ENCODE measurements around the gene FLOT1. TPM values are rescaled to one million over a fixed set of nuclear protein-coding genes. Genes with fewer than 3 reads are reported as not detected.

The FLOT1 gene
- total RNA-seq, 1 experiment from 2014 or later = 243 TPM

GRCh38 chr6:30763155-30763617, 20.7 kb upstream of the FLOT1 start:
- peaks cover 53% of the 10 kb centered on the region for H3K4me1 Mint-ChIP-seq (ENCODE audit: low read depth, unreplicated experiment)
- no peaks in the 10 kb centered on the region for H3K27me3 Mint-ChIP-seq (ENCODE audit: unreplicated experiment)
- peaks cover 17% of the 10 kb centered on the region for H3K36me3 Mint-ChIP-seq (ENCODE audit: insufficient read depth, unreplicated experiment)
- peak overlapping the region; percentile 88 for H3K27ac Mint-ChIP-seq (ENCODE audit: unreplicated experiment)
- BruUV-seq (replicated peaks) = no TSS peak
- CTCF ChIA-PET = interaction anchor here (1.2 to 2.3 kb wide), 4 partner anchors 11 to 58 kb away, joined by 6 to 36 read pairs (median 26); no protein-coding TSS in a partner anchor
- no peak for DNase-seq
- peaks cover 5% of the 10 kb centered on the region for H3K9me3 Mint-ChIP-seq (ENCODE audit: low read depth, unreplicated experiment)
- intact Hi-C loops (cut with micrococcal nuclease; ENCODE audit: unreplicated experiment) = loop anchor here (1.0 kb wide), 1 partner anchor 11 kb away; no protein-coding TSS in a partner anchor
- peak overlapping the region; percentile 27 for H3K4me3 Mint-ChIP-seq (ENCODE audit: low read depth, unreplicated experiment)
- no peak for TF ChIP-seq CTCF (IDR thresholded peaks at IDR 0.05; ENCODE audit: unreplicated experiment)

- CTCF ChIA-PET = interaction anchor here (0.9 kb wide), 1 partner anchor 484 kb away, joined by 3 read pairs; no protein-coding TSS in a partner anchor
- intact Hi-C loops (cut with micrococcal nuclease; ENCODE audit: unreplicated experiment) = no loop called here
Measured at GRCh38 chr6:30761791-30762429, 19.4 kb upstream of the FLOT1 start.

GRCh38 chr6:30760549-30760948, 18.1 kb upstream of the FLOT1 start:
- intact Hi-C loops (cut with micrococcal nuclease; ENCODE audit: unreplicated experiment) = no loop called here
- TF ChIP-seq CTCF (IDR thresholded peaks at IDR 0.05; ENCODE audit: unreplicated experiment) = no peak
- Mint-ChIP-seq H3K9me3 (ENCODE audit: low read depth, unreplicated experiment) (peaks cover 5% of the 10 kb centered on the region), H3K4me1 (ENCODE audit: low read depth, unreplicated experiment) (peaks cover 47% of the 10 kb centered on the region), H3K36me3 (ENCODE audit: insufficient read depth, unreplicated experiment) (peaks cover 28% of the 10 kb centered on the region), H3K27me3 (ENCODE audit: unreplicated experiment) (no peaks in the 10 kb centered on the region), H3K4me3 (ENCODE audit: low read depth, unreplicated experiment) (no peak overlapping the region), H3K27ac (ENCODE audit: unreplicated experiment) (peak overlapping the region; percentile 60)
- no TSS peak for BruUV-seq (replicated peaks)
- DNase-seq = no peak
- CTCF ChIA-PET = interaction anchor here (0.7 kb wide), 1 partner anchor 20 kb away, joined by 3 read pairs; no protein-coding TSS in a partner anchor

More at GRCh38 chr6:30761791-30762429, 19.4 kb upstream of the FLOT1 start:
- peaks cover 26% of the 10 kb centered on the region for H3K36me3 Mint-ChIP-seq (ENCODE audit: insufficient read depth, unreplicated experiment)
- peak overlapping the region; percentile 60 for H3K27ac Mint-ChIP-seq (ENCODE audit: unreplicated experiment)
- H3K27me3 Mint-ChIP-seq (ENCODE audit: unreplicated experiment) = no peaks in the 10 kb centered on the region
- DNase-seq = no peak
- BruUV-seq (replicated peaks) = no TSS peak
- peaks cover 5% of the 10 kb centered on the region for H3K9me3 Mint-ChIP-seq (ENCODE audit: low read depth, unreplicated experiment)
- H3K4me3 Mint-ChIP-seq (ENCODE audit: low read depth, unreplicated experiment) = no peak overlapping the region
- H3K4me1 Mint-ChIP-seq (ENCODE audit: low read depth, unreplicated experiment) = peaks cover 55% of the 10 kb centered on the region
- no peak for TF ChIP-seq CTCF (IDR thresholded peaks at IDR 0.05; ENCODE audit: unreplicated experiment)

GRCh38 chr6:30759575-30760239, 17.2 kb upstream of the FLOT1 start:
- Mint-ChIP-seq H3K27ac (ENCODE audit: unreplicated experiment) (peak overlapping the region; percentile 63), H3K9me3 (ENCODE audit: low read depth, unreplicated experiment) (peaks cover 5% of the 10 kb centered on the region), H3K36me3 (ENCODE audit: insufficient read depth, unreplicated experiment) (peaks cover 28% of the 10 kb centered on the region), H3K4me3 (ENCODE audit: low read depth, unreplicated experiment) (no peak overlapping the region), H3K27me3 (ENCODE audit: unreplicated experiment) (no peaks in the 10 kb centered on the region), H3K4me1 (ENCODE audit: low read depth, unreplicated experiment) (peaks cover 45% of the 10 kb centered on the region)
- no peak for TF ChIP-seq CTCF (IDR thresholded peaks at IDR 0.05; ENCODE audit: unreplicated experiment)
- DNase-seq = no peak
- CTCF ChIA-PET = interaction anchor here (0.7 to 1.5 kb wide), 8 partner anchors 10 to 1614 kb away, joined by 3 to 9 read pairs (median 4); no protein-coding TSS in a partner anchor
- intact Hi-C loops (cut with micrococcal nuclease; ENCODE audit: unreplicated experiment) = no loop called here
- no TSS peak for BruUV-seq (replicated peaks)

All from Calu3 (cell line).